ENCODE measurements around the gene GNG2.

GNG2 gene

DNA sequence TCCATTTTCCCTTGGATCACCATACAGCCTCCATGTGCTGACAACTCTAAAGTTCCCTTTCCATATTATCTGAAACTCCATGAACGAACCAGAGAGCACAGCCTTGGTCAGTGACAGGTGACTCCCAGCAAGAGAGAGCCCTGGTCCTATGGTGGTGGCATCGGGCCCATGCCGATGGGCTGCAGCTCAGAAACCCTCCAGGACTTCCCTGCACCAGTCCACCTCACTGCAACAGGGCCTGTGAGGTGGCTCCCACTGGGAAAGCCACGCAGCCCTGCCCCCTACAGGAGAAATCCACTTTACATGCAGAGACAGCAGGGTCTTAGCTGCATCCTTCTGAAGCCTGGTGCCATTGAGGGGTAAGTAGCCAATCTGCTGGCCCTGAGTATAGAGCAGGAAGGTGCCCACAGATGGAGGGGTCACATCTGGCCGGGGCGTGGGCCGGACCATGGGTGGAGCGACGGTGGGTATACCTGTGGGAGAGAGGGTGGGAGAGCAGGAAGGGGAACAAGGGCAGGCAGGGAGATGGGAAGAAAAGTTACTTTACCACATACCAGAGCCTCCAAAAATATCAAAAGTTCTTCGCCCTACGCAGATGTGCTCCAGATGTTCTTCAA, 153.7 kb downstream of the GNG2 start:
- DNase-seq: peak in 5 of 10 donors; percentile 24 to 89 (median 61)
- intact Hi-C loops (cut with DNase I): loop anchor here (5.0 kb wide), 1 partner anchor 53 kb away; the partner anchor contains the start of gene NID2

DNA sequence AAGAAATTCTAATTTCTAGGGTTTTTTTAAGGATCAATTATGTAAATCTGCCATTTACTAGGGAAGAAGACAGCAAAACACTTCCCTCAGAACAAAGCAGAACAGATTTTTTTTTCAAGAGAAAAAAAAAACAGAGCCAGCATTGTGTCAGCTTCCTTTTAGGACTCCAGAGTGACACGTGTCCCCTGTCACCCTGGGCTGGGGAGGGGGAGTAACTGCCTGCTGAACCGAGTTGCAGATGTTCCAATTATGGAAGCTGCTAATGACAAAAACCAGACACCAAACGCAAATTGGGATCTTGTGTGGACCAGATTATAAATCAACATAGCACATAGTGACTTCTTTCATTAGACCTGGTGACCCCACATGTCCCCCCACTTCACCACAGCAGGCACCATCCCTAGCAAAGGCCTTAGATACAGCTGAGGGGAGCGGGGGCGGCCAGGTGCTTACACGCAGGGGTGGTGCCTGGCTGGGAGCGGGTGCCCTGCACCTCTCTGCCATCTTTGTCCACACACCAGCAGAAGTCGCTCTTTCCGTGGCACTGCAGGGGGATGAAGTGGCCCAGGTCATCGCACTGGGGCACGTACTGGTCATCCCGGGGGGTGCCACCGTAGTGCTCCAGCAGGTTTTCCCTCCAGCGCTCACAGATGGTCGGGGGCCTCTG, 154.3 kb downstream of the GNG2 start:
- DNase-seq: peak in 8 of 10 donors; percentile 45 to 95 (median 60)
- intact Hi-C loops (cut with DNase I): loop anchor here (5.0 kb wide), 1 partner anchor 53 kb away; the partner anchor contains the start of gene NID2

DNA sequence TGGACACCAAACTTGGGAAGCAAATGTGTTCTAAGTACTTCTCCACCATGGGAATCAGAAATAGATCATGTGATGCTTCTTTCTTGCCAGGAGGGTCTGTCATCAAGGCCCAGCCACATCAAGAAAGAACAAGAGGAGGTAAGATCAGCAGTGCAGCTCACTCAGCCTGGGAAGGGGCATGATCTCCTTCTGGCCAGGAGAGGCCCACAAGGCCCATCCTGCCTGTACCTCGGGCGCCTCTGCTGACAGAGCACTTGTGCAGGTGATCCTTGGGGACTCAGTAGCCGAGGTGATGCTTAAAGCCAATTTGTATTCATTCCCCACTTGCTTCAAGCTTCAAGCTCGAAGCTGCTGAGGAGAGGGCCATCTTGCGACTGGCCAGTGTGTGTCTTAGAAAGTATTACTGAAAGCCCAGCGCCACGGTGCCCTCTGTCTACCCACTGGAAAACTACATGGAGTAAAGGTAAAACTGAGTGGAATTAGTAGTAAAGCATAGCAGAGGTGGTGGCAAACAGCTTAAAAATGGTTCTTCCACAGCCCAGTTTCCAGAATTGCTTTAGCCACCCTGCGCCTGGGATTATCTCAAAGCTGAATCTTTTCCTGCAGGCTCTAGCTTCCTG, 155.1 kb downstream of the GNG2 start:
- DNase-seq: peak in 9 of 10 donors; percentile 55 to 95 (median 66)
- intact Hi-C loops (cut with DNase I): no loop called here

DNA sequence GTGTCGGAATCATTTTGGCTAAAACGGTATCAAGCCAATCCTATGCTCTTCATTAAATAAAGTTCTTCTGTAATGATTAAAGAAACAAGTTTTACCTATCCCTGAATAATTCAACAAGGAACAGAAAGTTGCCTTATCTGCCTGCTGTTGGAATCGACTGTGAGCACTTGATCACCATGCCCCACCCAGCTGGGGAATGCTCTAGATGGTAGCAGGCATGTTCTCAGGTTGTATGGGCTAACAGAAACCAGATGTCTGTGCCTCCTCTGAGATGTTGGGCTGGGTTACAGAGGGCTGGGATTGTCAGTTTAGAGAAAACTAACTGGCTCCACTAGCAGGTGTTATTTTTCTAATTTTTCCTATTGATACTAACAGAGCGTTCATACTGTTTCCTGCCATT, 157.8 kb downstream of the GNG2 start:
- intact Hi-C loops (cut with DNase I): no loop called here

DNA sequence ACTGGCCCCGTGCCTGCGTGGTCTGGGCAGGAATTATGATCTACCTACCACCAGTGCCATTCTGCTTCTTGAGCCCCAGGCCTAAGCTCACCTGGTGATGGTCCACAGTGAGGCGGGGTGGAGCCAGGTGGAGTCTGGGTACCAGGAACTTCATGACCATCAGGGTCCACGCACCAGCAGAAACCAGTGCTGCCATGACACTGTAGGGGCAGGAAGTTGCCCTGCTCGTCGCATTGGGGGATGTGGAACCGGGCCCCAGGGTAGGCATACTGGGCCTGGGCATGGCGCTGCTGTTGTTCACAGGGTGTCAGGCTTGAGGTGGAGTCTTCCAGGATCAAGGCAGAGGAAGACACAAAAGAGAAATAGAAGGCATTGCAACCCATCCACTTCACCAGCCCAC, 158.6 kb downstream of the GNG2 start:
- peak in 1 of 10 donors; percentile 80 for DNase-seq
- intact Hi-C loops (cut with DNase I): no loop called here

More for the DNA sequence above, 157.8 kb downstream of the GNG2 start:
- no peak for DNase-seq

Data from posterior cingulate gyrus (tissue), 11 donors.